HG03280 (cell line): ENCODE measurements around the gene NLGN1.

ENCODE experiments used
- ATAC-seq: cut with Tn5 transposase; IDR thresholded peaks from one replicate; pipeline ENCODE4 v1.9.1; 2021; ENCODE audit warnings: mild to moderate bottlenecking, moderate library complexity; ENCODE audit not compliant: unreplicated experiment

The NLGN1 gene

GRCh38 chr3:174315225-174315624 lies 917.7 kb downstream of the NLGN1 start:
- no peak for ATAC-seq

- ATAC-seq: no peak
Observed at GRCh38 chr3:174317005-174317404, 919.5 kb downstream of the NLGN1 start.

- ATAC-seq: no peak
Observed at GRCh38 chr3:174318181-174318580, 920.6 kb downstream of the NLGN1 start.

GRCh38 chr3:174321548-174321947 lies 924.0 kb downstream of the NLGN1 start:
- ATAC-seq: no peak

GRCh38 chr3:174322789-174323188 lies 925.2 kb downstream of the NLGN1 start:
- ATAC-seq: no peak

- no peak for ATAC-seq
Observed at GRCh38 chr3:174325171-174325570, 927.6 kb downstream of the NLGN1 start.

GRCh38 chr3:174325834-174326700 lies 928.5 kb downstream of the NLGN1 start:
- no peak for ATAC-seq

- ATAC-seq: no peak
Observed at GRCh38 chr3:174329321-174329720, 931.8 kb downstream of the NLGN1 start.

- no peak for ATAC-seq
Observed at GRCh38 chr3:174330303-174330702, 932.8 kb downstream of the NLGN1 start.

GRCh38 chr3:174331095-174331800 lies 933.7 kb downstream of the NLGN1 start:
- no peak for ATAC-seq

GRCh38 chr3:174332391-174332790 lies 934.8 kb downstream of the NLGN1 start:
- no peak for ATAC-seq

- ATAC-seq: no peak
Observed at GRCh38 chr3:174333640-174334039, 936.1 kb downstream of the NLGN1 start.

- no peak for ATAC-seq
Observed at GRCh38 chr3:174334111-174334510, 936.6 kb downstream of the NLGN1 start.

- ATAC-seq: no peak
Observed at GRCh38 chr3:174335324-174335723, 937.8 kb downstream of the NLGN1 start.

GRCh38 chr3:174335910-174336309 lies 938.4 kb downstream of the NLGN1 start:
- no peak for ATAC-seq
